ENCODE measurements around the gene SUCLA2. TPM values are rescaled to one million over a fixed set of nuclear protein-coding genes. Genes with fewer than 3 reads are reported as not detected.
"Not testable (repeated sequence)": the region's sequence is repeated elsewhere in the genome, so short reads cannot be mapped to it uniquely, and the experiment has no call there.

Gene SUCLA2
- total RNA-seq, 2 experiments from 2014 or later: 18.7 to 21.4 TPM

- DNase-seq (no peak), ATAC-seq (ENCODE audit: poor library complexity) (no peak)
- TF ChIP-seq, protein P1, sequence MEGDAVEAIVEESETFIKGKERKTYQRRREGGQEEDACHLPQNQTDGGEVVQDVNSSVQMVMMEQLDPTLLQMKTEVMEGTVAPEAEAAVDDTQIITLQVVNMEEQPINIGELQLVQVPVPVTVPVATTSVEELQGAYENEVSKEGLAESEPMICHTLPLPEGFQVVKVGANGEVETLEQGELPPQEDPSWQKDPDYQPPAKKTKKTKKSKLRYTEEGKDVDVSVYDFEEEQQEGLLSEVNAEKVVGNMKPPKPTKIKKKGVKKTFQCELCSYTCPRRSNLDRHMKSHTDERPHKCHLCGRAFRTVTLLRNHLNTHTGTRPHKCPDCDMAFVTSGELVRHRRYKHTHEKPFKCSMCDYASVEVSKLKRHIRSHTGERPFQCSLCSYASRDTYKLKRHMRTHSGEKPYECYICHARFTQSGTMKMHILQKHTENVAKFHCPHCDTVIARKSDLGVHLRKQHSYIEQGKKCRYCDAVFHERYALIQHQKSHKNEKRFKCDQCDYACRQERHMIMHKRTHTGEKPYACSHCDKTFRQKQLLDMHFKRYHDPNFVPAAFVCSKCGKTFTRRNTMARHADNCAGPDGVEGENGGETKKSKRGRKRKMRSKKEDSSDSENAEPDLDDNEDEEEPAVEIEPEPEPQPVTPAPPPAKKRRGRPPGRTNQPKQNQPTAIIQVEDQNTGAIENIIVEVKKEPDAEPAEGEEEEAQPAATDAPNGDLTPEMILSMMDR (IDR thresholded peaks at IDR 0.05): no peak
Measured at GRCh38 chr13:48009284-48009683, 8.2 kb upstream of the SUCLA2 start.

GRCh38 chr13:48006396-48006795, 5.3 kb upstream of the SUCLA2 start:
- Histone ChIP-seq H3K9me3 (ENCODE audit: control insufficient read depth in 1 of 2, insufficient read depth in 1 of 2, low read length in 2 of 2) (no peaks in the 10 kb centered on the region), H3K4me3 (ENCODE audit: low read length) (no peak overlapping the region), H3K27me3 (ENCODE audit: control insufficient read depth in 1 of 2, insufficient read depth in 2 of 2, low read length in 2 of 2) (no peaks in the 10 kb centered on the region), H3K36me3 (ENCODE audit: insufficient read depth, low read length) (no peaks in the 10 kb centered on the region), H3K27ac (ENCODE audit: low read depth in 1 of 2, low read length in 2 of 2) (no peak overlapping the region), H3K4me1 (ENCODE audit: insufficient read depth, low read length) (peaks cover 4% of the 10 kb centered on the region)
- Mint-ChIP-seq H3K36me3 (ENCODE audit: low read depth) (no peaks in the 10 kb centered on the region), H3K27me3 (no peaks in the 10 kb centered on the region), H3K4me3 (no peak overlapping the region), H3K27ac (no peak overlapping the region), H3K4me1 (ENCODE audit: low read depth) (peaks cover 4% of the 10 kb centered on the region), H3K9me3 (no peaks in the 10 kb centered on the region)
- CTCF ChIA-PET: no interaction called here
- intact Hi-C loops (cut with DNase I, micrococcal nuclease): no loop called here
- ATAC-seq (ENCODE audit: poor library complexity): no peak
- no peak for DNase-seq
- POLR2A ChIA-PET: no interaction called here
- TF ChIP-seq, protein P1 (IDR thresholded peaks at IDR 0.05): no peak

More at GRCh38 chr13:48009284-48009683, 8.2 kb upstream of the SUCLA2 start:
- Histone ChIP-seq H3K4me1 (ENCODE audit: insufficient read depth, low read length) (no peaks in the 10 kb centered on the region), H3K36me3 (ENCODE audit: insufficient read depth, low read length) (peaks cover 5% of the 10 kb centered on the region), H3K27me3 (ENCODE audit: control insufficient read depth in 1 of 2, insufficient read depth in 2 of 2, low read length in 2 of 2) (no peaks in the 10 kb centered on the region), H3K4me3 (ENCODE audit: low read length) (no peak overlapping the region), H3K9me3 (ENCODE audit: control insufficient read depth in 1 of 2, insufficient read depth in 1 of 2, low read length in 2 of 2) (no peaks in the 10 kb centered on the region), H3K27ac (ENCODE audit: low read depth in 1 of 2, low read length in 2 of 2) (no peak overlapping the region)
- ChIA-PET CTCF (no interaction called here), POLR2A (no interaction called here)
- H3K4me3 Mint-ChIP-seq: no peak overlapping the region
- no peaks in the 10 kb centered on the region for H3K4me1 Mint-ChIP-seq (ENCODE audit: low read depth)
- H3K27ac Mint-ChIP-seq: no peak overlapping the region
- intact Hi-C loops (cut with DNase I, micrococcal nuclease): no loop called here
- H3K36me3 Mint-ChIP-seq (ENCODE audit: low read depth): peaks cover 11% of the 10 kb centered on the region
- H3K9me3 Mint-ChIP-seq: no peaks in the 10 kb centered on the region
- H3K27me3 Mint-ChIP-seq: no peaks in the 10 kb centered on the region

DNA sequence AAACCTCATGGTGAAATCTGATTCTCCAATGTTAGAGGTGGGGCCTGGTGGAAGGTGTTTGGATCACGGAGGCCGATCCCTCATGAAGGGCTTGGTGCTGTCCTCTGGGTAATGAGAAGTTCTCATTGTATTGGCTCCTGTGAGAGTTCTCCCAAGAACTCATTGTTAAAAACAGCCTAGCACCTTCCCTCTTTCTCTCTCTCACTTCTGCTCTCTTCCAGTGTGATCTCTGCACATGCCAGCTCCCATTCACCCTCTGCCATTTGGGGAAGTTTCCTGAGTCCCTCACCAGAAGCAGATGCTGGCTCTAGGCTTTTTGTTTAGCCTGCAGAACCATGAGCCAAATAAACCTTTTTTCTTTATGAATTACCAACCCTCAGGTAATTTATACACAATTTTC, 3.1 kb upstream of the SUCLA2 start:
- no peaks in the 10 kb centered on the region for H3K36me3 ChIP-seq (ENCODE audit: insufficient read depth, low read length)
- H3K9me3 Mint-ChIP-seq: no peaks in the 10 kb centered on the region
- no peaks in the 10 kb centered on the region for H3K27me3 ChIP-seq (ENCODE audit: control insufficient read depth in 1 of 2, insufficient read depth in 2 of 2, low read length in 2 of 2)
- no peak for DNase-seq
- H3K4me3 Mint-ChIP-seq: no peak overlapping the region
- H3K4me1 Mint-ChIP-seq (ENCODE audit: low read depth): peaks cover 25% of the 10 kb centered on the region
- TF ChIP-seq, protein P1 (IDR thresholded peaks at IDR 0.05): no peak
- H3K4me1 ChIP-seq (ENCODE audit: insufficient read depth, low read length): peaks cover 6% of the 10 kb centered on the region
- intact Hi-C loops (cut with DNase I, micrococcal nuclease): loop anchor here in 1 of 2 experiments (5.0 kb wide), 1 partner anchor 1438 kb away; the partner anchor contains the start of genes CAB39L and SETDB2
- ChIA-PET CTCF (no interaction called here), POLR2A (no interaction called here)
- no peak overlapping the region for H3K27ac Mint-ChIP-seq
- H3K27me3 Mint-ChIP-seq: no peaks in the 10 kb centered on the region
- peaks cover 8% of the 10 kb centered on the region for H3K36me3 Mint-ChIP-seq (ENCODE audit: low read depth)
- H3K4me3 ChIP-seq (ENCODE audit: low read length): no peak overlapping the region
- no peak overlapping the region for H3K27ac ChIP-seq (ENCODE audit: low read depth in 1 of 2, low read length in 2 of 2)
- no peaks in the 10 kb centered on the region for H3K9me3 ChIP-seq (ENCODE audit: control insufficient read depth in 1 of 2, insufficient read depth in 1 of 2, low read length in 2 of 2)
- no peak for ATAC-seq (ENCODE audit: poor library complexity)

DNA sequence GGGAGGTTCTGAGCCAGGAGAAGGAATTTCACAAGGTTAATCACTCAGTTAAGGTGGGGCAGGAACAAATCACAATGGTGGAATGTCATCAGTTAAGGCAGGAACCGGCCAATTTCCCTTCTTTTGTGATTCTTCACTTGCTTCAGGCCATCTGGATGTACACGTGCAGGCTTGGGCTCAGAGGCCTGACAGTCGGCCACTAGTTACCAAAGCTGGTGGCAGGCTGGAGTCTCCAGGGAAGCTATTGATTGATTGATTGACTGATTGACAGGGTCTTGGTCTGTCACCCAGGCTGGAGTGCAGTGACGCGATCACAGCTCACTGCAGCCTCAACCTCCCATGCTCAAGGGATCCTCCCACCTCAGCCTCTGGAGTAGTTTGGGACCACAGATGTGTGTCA, 926 bp upstream of the SUCLA2 start:
- H3K9me3 Mint-ChIP-seq; H3K4me3 ChIP-seq (ENCODE audit: low read length); H3K4me1 ChIP-seq (ENCODE audit: insufficient read depth, low read length); H3K27me3 ChIP-seq (ENCODE audit: control insufficient read depth in 1 of 2, insufficient read depth in 2 of 2, low read length in 2 of 2); H3K27ac ChIP-seq (ENCODE audit: low read depth in 1 of 2, low read length in 2 of 2); ATAC-seq (ENCODE audit: poor library complexity); POLR2A ChIA-PET; DNase-seq; H3K9me3 ChIP-seq (ENCODE audit: control insufficient read depth in 1 of 2, insufficient read depth in 1 of 2, low read length in 2 of 2); H3K36me3 ChIP-seq (ENCODE audit: insufficient read depth, low read length); H3K27me3 Mint-ChIP-seq: not testable (repeated sequence)
- CTCF ChIA-PET: interaction anchor here (1.2 kb wide), 1 partner anchor 36 kb away, joined by 3 read pairs; no protein-coding TSS in a partner anchor
- Mint-ChIP-seq H3K4me3 (peak overlapping the region; percentile 96), H3K4me1 (ENCODE audit: low read depth) (peaks cover 42% of the 10 kb centered on the region), H3K27ac (peak overlapping the region; percentile 90), H3K36me3 (ENCODE audit: low read depth) (peaks cover 14% of the 10 kb centered on the region)
- intact Hi-C loops (cut with DNase I, micrococcal nuclease): loop anchor here (1.0 to 5.0 kb wide), 3 partner anchors 35 to 1440 kb away; partner anchors contain the start of genes NUDT15 (in 2 of the 2), CAB39L (in 1 of the 2) and SETDB2 (in 1 of the 2)
